Osteocyte (in vitro differentiated cells): ENCODE data around the gene IZUMO1. TPM values are rescaled to one million over a fixed set of nuclear protein-coding genes. Genes with fewer than 3 reads are reported as not detected.
A peak's percentile ranks its signal among the peaks of the same experiment; 100 is the strongest.
"Not testable (repeated sequence)": the region's sequence is repeated elsewhere in the genome, so short reads cannot be mapped to it uniquely, and the experiment has no call there.

Source experiments
- DNase-seq: peaks from one replicate; pipeline ENCODE4 v3.0.0; 2021; ENCODE audit warnings: mixed read lengths; ENCODE audit not compliant: unreplicated experiment; ENCODE audit errors: extremely low spot score
- H3K27ac Mint-ChIP-seq: one replicate; pipeline ENCODE4 v1.8.0; 2021; ENCODE audit warnings: mild to moderate bottlenecking, mixed read lengths; ENCODE audit not compliant: unreplicated experiment
- H3K27me3 Mint-ChIP-seq: one replicate; pipeline ENCODE4 v1.8.0; 2021; ENCODE audit warnings: mixed read lengths; ENCODE audit not compliant: unreplicated experiment
- H3K36me3 Mint-ChIP-seq: one replicate; pipeline ENCODE4 v1.8.0; 2021; ENCODE audit warnings: mixed read lengths; ENCODE audit not compliant: unreplicated experiment
- H3K4me1 Mint-ChIP-seq: one replicate; pipeline ENCODE4 v1.8.0; 2021; ENCODE audit warnings: mixed read lengths; ENCODE audit not compliant: unreplicated experiment
- H3K4me3 Mint-ChIP-seq: one replicate; pipeline ENCODE4 v1.8.0; 2021; ENCODE audit warnings: mild to moderate bottlenecking, moderate library complexity, mixed read lengths; ENCODE audit not compliant: unreplicated experiment
- H3K9me3 Mint-ChIP-seq: one replicate; pipeline ENCODE4 v1.8.0; 2021; ENCODE audit warnings: mixed read lengths; ENCODE audit not compliant: unreplicated experiment
- CTCF ChIP-seq: fragments of 200-600 bp; sonication (generic); IDR thresholded peaks from 2 replicates; pipeline ENCODE4 v1.5.0; 2021; ENCODE audit warnings: antibody characterized with exemption, mild to moderate bottlenecking, moderate library complexity
- long read RNA-seq: library from polyadenylated mRNA; unstranded; transcript quantifications from one replicate; pipeline ENCODE4 v2.0.0, GENCODE V29; 2021
- total RNA-seq: library from RNA; stranded (reverse); gene quantifications from 2 replicates; pipeline ENCODE4 v1.2.1, GENCODE V29; 2021

IZUMO1 gene
- not detected in 2 replicates for total RNA-seq
- long read RNA-seq: 0 reads

- Mint-ChIP-seq H3K27ac (peak within 1 kb of the TSS; percentile 69), H3K27me3 (peaks cover 4% of the 10 kb centered on the region), H3K4me1 (peaks cover 7% of the 10 kb centered on the region), H3K9me3 (no peaks in the 10 kb centered on the region), H3K4me3 (peak within 1 kb of the TSS; percentile 69), H3K36me3 (no peaks in the 10 kb centered on the region)
- no peak for TF ChIP-seq CTCF
- DNase-seq: peak; percentile 92
Observed at GRCh38 chr19:48746738-48747575, at the start of gene IZUMO1. Gene IZUMO1, minus strand, starts transcription at chr19:48746909. Its CDS starts 1,050 bp downstream, at chr19:48745859.

DNA sequence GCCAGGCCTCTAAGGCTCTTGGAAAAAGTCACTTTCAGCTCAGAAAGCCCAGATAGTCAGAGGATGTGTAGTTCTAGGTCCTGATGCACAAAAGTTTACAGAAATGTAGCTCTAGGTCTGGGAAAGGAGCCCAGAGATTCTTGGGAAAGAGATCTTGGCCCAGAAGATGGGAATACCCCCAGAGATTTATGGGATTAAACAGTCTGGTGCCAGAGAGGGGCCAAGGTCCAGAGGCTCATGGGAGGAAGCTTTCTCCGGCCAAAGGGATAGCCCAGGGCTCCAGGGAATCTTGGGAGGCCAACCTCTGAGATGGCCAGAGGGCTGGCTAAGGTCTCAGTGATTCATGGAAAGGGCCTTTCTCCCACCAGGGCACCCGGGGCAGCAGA lies 49.0 kb upstream of the IZUMO1 start:
- no peak overlapping the region for H3K4me3 Mint-ChIP-seq

DNA sequence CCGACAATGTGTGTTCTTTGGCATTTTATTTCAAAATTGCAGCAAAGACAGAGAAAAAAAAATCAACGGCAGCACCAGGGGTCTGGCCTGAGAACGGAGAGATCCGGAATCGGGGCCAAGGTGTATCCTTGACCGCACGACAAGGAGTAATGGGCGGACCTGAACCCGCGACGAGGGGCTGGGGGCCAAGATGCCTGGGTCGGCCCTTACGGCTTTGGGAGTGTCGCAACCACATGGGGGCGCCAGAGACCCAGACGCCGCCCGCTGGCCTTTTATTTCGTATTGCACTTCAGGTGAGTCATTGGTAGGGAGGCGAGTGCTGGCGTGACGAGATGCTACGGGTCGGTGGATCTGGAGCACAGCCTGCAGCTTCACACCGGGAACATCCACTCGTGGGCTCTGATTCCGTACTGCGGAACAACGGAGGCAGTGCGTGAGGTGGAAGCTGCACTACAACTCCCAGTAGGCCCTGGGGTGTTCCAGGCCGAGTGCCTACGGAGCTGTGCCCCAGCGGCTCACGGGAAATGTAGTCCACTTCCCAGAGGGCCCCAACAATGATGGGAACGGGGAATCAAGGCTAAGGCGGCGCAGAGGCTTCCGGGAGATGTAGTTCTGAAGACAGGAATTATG lies 48.5 kb upstream of the IZUMO1 start:
- peak overlapping the region; percentile 95 for H3K4me3 Mint-ChIP-seq
- H3K27ac Mint-ChIP-seq: peak overlapping the region; percentile 97
- no peaks in the 10 kb centered on the region for H3K27me3 Mint-ChIP-seq
- no peaks in the 10 kb centered on the region for H3K9me3 Mint-ChIP-seq
- DNase-seq: peak; percentile 97
- H3K36me3 Mint-ChIP-seq: no peaks in the 10 kb centered on the region
- peaks cover 31% of the 10 kb centered on the region for H3K4me1 Mint-ChIP-seq
- peak; percentile 99 for TF ChIP-seq CTCF

More for the DNA sequence above, 49.0 kb upstream of the IZUMO1 start:
- Mint-ChIP-seq H3K27ac (peak overlapping the region; percentile 97), H3K27me3 (no peaks in the 10 kb centered on the region), H3K9me3 (no peaks in the 10 kb centered on the region), H3K4me1 (peaks cover 33% of the 10 kb centered on the region), H3K36me3 (no peaks in the 10 kb centered on the region)
- DNase-seq: no peak
- TF ChIP-seq CTCF: no peak

DNA sequence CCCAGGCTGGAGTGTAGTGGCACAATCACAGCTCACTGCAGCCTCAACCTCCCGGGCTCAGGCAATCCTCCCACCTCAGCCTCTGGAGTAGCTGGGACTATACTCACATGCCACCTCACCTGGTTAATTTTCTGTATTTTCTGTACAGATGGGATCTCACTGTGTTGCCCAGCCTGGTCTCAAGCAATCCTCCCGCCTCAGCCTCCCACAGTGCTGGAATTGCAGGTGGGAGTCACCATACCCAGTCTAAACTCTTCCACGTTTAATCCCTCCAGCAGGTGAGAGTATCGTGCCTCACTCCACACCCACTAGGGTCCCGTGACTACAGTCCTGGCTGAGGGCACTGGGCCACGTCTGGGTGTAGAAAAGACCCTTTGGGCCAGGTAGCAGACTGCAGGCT lies 47.6 kb upstream of the IZUMO1 start:
- no peak for DNase-seq
- no peaks in the 10 kb centered on the region for H3K9me3 Mint-ChIP-seq
- no peaks in the 10 kb centered on the region for H3K27me3 Mint-ChIP-seq
- H3K27ac Mint-ChIP-seq: peak overlapping the region; percentile 97
- no peak for TF ChIP-seq CTCF
- no peaks in the 10 kb centered on the region for H3K36me3 Mint-ChIP-seq
- H3K4me3 Mint-ChIP-seq: peak overlapping the region; percentile 95
- H3K4me1 Mint-ChIP-seq: peaks cover 27% of the 10 kb centered on the region

DNA sequence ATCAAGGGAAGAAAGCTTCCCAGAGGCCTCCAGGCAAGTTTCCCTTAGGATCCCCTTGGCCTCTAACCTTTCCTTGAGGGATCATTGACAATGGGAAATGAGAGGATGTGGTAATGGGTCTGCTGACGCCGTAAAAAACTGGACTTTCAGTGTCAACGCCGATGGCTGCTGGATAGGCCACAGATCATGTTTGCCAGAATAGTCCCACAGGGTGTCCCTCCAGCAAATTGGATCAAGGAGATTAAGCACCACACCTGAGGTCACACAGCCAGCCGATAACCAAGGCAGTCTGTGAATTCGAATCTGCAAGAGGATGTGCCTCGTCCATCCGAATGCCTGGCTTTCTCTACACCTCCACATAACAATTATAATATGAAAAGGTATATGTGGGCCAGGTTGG lies 46.6 kb upstream of the IZUMO1 start:
- no peak for DNase-seq
- Mint-ChIP-seq H3K9me3 (no peaks in the 10 kb centered on the region), H3K36me3 (no peaks in the 10 kb centered on the region), H3K4me1 (peaks cover 17% of the 10 kb centered on the region), H3K27ac (no peak overlapping the region), H3K4me3 (no peak overlapping the region), H3K27me3 (no peaks in the 10 kb centered on the region)
- TF ChIP-seq CTCF: no peak

GRCh38 chr19:48787331-48787730 lies 40.6 kb upstream of the IZUMO1 start:
- not testable (repeated sequence) for H3K9me3 Mint-ChIP-seq, H3K27ac Mint-ChIP-seq, H3K36me3 Mint-ChIP-seq, DNase-seq, H3K4me3 Mint-ChIP-seq, H3K27me3 Mint-ChIP-seq, H3K4me1 Mint-ChIP-seq

GRCh38 chr19:48786422-48786821 lies 39.7 kb upstream of the IZUMO1 start:
- not testable (repeated sequence) for H3K36me3 Mint-ChIP-seq, H3K27me3 Mint-ChIP-seq, H3K4me3 Mint-ChIP-seq, DNase-seq, H3K27ac Mint-ChIP-seq, H3K4me1 Mint-ChIP-seq, H3K9me3 Mint-ChIP-seq
